Myometrial cell (primary cell): ENCODE measurements around the gene OR14I1. TPM values are rescaled to one million over a fixed set of nuclear protein-coding genes. Genes with fewer than 3 reads are reported as not detected.

ENCODE experiments used
- total RNA-seq: library from RNA; depleted of rRNA; stranded (reverse); fragments of >200 nt; gene quantifications from 2 replicates; pipeline ENCODE4 v1.2.3, GENCODE V29; 2015

Gene OR14I1
- total RNA-seq: not detected in 2 replicates

GRCh38 chr1:248702714-248703113 lies at the start of gene OR14I1:
Gene OR14I1, minus strand, starts transcription at chr1:248702766.

DNA sequence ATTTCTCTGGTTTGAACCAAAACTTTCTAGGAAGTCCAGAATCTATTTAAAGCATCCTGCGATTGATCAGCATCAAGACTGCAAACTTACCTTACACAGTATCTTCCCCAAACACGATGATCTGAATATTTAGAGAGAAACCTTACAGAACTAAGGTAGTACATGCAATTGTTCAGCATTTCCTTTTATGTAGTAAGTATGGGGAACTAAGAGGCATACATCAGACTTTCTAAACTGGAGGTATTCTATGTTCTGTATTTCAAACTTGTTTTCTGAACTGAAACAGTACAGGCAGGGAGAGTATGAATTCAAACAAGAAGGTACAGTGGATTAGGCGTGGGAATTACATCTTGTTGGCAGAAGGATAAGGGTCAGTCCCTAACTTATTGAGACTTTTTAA lies 47.2 kb downstream of the OR14I1 start, which contains the start of gene OR2T27:
Gene OR2T27 (minus strand): TSS at position 175 of the 400 bp plus-strand sequence. CDS start 4,644 bp downstream, outside the sequence.

Other genes with a start within 250 kb of the OR14I1 start
- not detected in 2 replicates for gene OR2T3, start 229.4 kb downstream of the OR14I1 start, total RNA-seq
- not detected in 2 replicates for gene OR2T5, start 214.2 kb downstream of the OR14I1 start, total RNA-seq
- not detected in 2 replicates for gene OR2G6, start 194.7 kb downstream of the OR14I1 start, total RNA-seq
- gene OR2T29, start 140.0 kb downstream of the OR14I1 start, total RNA-seq: not detected in 2 replicates
- not detected in 2 replicates for gene OR2T34, start 128.0 kb downstream of the OR14I1 start, total RNA-seq
- gene OR2T10, start 105.1 kb downstream of the OR14I1 start, total RNA-seq: not detected in 2 replicates
- not detected in 2 replicates for gene OR2T11, start 67.7 kb downstream of the OR14I1 start, total RNA-seq
- gene OR2T35, start 57.5 kb downstream of the OR14I1 start, total RNA-seq: not detected in 2 replicates
- not detected in 2 replicates for gene OR2T27, start 47.2 kb downstream of the OR14I1 start, total RNA-seq
- not detected in 2 replicates for gene LYPD8, start 53.0 kb upstream of the OR14I1 start, total RNA-seq
- 18.5 and 21.1 TPM in 2 replicates for gene SH3BP5L, start 123.1 kb upstream of the OR14I1 start, total RNA-seq
- 11.8 and 13.5 TPM in 2 replicates for gene ZNF672, start 135.5 kb upstream of the OR14I1 start, total RNA-seq
- 6.6 and 11.9 TPM in 2 replicates for gene ZNF692, start 156.3 kb upstream of the OR14I1 start, total RNA-seq
- 1.8 and 2.9 TPM in 2 replicates for gene PGBD2, start 203.5 kb upstream of the OR14I1 start, total RNA-seq